HEK293T (cell line): ENCODE data around the gene ANKRD44.

Experiments used
- ARNT ChIP-seq: fragments of 450-650 bp; IDR thresholded peaks from 2 replicates; pipeline ENCODE4 v1.6.1; 2017; ENCODE audit warnings: mild to moderate bottlenecking
- BHLHE40 ChIP-seq: fragments of 450-650 bp; IDR thresholded peaks from 2 replicates; pipeline ENCODE4 v1.6.1; 2016; ENCODE audit warnings: mild to moderate bottlenecking, moderate library complexity, borderline replicate concordance
- CTBP1 ChIP-seq: fragments of 450-650 bp; IDR thresholded peaks from 2 replicates; pipeline ENCODE4 v1.6.1; 2016; ENCODE audit warnings: borderline replicate concordance
- ELF4 ChIP-seq: fragments of 450-650 bp; IDR thresholded peaks from 2 replicates; pipeline ENCODE4 v1.6.1; 2017; ENCODE audit warnings: antibody characterized with exemption
- FOXM1 ChIP-seq: fragments of 450-650 bp; IDR thresholded peaks from 2 replicates; pipeline ENCODE4 v1.6.1; 2017; ENCODE audit warnings: mild to moderate bottlenecking, borderline replicate concordance
- L3MBTL2 ChIP-seq: fragments of 450-650 bp; conservative IDR thresholded peaks from 2 replicates; pipeline ENCODE4 v1.6.1; 2016; ENCODE audit warnings: mild to moderate bottlenecking
- LEF1 ChIP-seq: fragments of 450-650 bp; IDR thresholded peaks from 2 replicates; pipeline ENCODE4 v1.6.1; 2017; ENCODE audit warnings: mild to moderate bottlenecking, borderline replicate concordance
- NFRKB ChIP-seq: fragments of 450-650 bp; IDR thresholded peaks from 2 replicates; pipeline ENCODE4 v1.6.1; 2016; ENCODE audit warnings: mild to moderate bottlenecking, moderate library complexity
- PKNOX1 ChIP-seq: fragments of 450-650 bp; IDR thresholded peaks from 2 replicates; pipeline ENCODE4 v1.6.1; 2016
- SP1 ChIP-seq: fragments of 450-650 bp; IDR thresholded peaks from 2 replicates; pipeline ENCODE4 v1.6.1; 2017
- SUZ12 ChIP-seq: fragments of 450-650 bp; IDR thresholded peaks from 2 replicates; pipeline ENCODE4 v1.6.1; 2016; ENCODE audit warnings: mild to moderate bottlenecking
- TARDBP ChIP-seq: fragments of 450-650 bp; IDR thresholded peaks from 2 replicates; pipeline ENCODE4 v1.6.1; 2016
- ZNF384 ChIP-seq: fragments of 450-650 bp; IDR thresholded peaks from 2 replicates; pipeline ENCODE4 v1.6.1; 2016

- TF ChIP-seq L3MBTL2 = no peak
- TF ChIP-seq ARNT = no peak
- TF ChIP-seq FOXM1 = no peak
- TF ChIP-seq SP1 = no peak
- no peak for TF ChIP-seq CTBP1
- TF ChIP-seq NFRKB = no peak
- TF ChIP-seq ZNF384 = no peak
- no peak for TF ChIP-seq BHLHE40
- TF ChIP-seq SUZ12 = no peak
- TF ChIP-seq TARDBP = no peak
- TF ChIP-seq LEF1 = no peak
- TF ChIP-seq PKNOX1 = no peak
- TF ChIP-seq ELF4 = no peak
These were observed at the start of gene ANKRD44 for GRCh38 chr2:197310271-197310985.
